GM10847 (cell line): ENCODE data around the gene GPR107.

ENCODE experiments used
- POLR2A ChIP-seq: IDR thresholded peaks from 2 replicates; pipeline ENCODE4 v1.6.1; 2011; ENCODE audit not compliant: insufficient read length; ENCODE audit errors: extremely low read depth

GPR107 gene

GRCh38 chr9:130053504-130054324 is at the start of gene GPR107:
Gene GPR107 (plus strand): TSS chr9:130053906. CDS start chr9:130053933, 27 bp downstream.
- TF ChIP-seq POLR2A = peak; percentile 79

DNA sequence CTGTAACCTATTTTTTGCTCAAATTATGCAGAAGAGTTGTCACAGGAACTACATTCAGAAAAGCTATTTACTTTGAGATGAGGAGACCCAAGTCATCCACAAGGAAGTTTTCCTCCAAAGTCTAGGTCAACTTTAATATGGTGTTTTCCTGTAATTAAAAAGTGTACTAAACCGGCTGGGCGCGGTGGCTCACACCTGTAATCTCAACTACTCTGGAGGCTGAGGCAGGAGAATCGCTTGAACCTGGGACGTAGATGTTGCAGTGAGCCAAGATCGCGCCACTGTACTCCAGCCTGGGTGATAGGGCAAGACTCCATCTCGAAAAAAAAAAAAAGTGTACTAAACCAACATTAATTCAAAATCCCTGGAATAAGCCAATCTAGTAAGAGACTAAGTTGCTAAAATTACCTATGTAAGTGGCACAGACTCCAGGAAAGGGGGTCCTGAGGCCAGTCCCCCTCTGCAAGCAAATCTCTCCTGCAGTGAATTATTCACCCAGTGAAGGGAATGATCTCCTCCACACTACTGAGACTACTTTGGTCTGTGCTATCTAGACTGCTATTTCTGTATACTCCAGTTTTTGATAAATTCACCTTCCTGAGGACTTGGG is 49.7 kb upstream of the GPR107 start:
- TF ChIP-seq POLR2A = no peak

- TF ChIP-seq POLR2A = no peak
These were observed 45.2 kb upstream of the GPR107 start for GRCh38 chr9:130008538-130008937.

DNA sequence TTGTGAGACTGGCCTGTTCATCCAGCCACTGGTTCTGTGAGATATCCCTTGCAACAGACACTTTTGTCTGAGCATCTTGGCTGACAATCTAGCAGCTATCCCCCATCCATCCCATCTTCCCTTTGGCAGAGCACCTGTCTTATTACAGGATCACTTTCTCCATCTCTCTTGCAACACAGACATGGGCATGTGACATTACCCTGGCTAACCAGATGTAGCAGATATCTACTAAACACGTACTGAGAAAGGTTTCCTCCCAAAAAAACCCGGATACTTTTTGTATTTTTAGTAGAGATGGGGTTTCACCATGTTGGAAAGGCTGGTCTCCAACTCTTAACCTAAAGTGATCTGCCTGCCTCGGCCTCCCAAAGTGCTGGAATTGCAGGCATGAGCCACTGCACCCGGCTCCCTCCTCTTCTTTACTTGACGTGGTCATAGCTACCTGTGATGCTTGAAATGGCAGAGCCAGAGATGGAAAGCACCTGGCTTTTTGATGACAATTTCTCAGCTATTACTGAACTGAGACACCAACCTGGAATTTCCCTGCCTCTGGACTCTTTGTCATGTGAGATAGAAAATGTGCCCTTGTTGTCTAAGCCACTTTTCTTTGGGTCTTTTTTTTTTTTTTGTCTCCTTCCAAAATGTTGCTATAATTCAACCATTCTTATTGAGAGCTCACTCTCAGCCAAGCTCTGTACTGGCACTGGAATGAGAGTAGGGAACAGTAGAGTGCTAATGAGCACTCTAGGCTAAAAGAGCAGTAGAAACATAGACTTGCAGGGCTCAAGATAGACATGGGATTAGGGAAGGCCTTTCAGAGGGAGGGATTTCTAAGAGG is 43.3 kb upstream of the GPR107 start:
- TF ChIP-seq POLR2A = no peak

- TF ChIP-seq POLR2A = no peak
These were observed 40.4 kb upstream of the GPR107 start for GRCh38 chr9:130013326-130013725.

GRCh38 chr9:130015353-130016019 is 38.2 kb upstream of the GPR107 start:
- no peak for TF ChIP-seq POLR2A

GRCh38 chr9:130017076-130017475 is 36.6 kb upstream of the GPR107 start:
- TF ChIP-seq POLR2A = no peak

DNA sequence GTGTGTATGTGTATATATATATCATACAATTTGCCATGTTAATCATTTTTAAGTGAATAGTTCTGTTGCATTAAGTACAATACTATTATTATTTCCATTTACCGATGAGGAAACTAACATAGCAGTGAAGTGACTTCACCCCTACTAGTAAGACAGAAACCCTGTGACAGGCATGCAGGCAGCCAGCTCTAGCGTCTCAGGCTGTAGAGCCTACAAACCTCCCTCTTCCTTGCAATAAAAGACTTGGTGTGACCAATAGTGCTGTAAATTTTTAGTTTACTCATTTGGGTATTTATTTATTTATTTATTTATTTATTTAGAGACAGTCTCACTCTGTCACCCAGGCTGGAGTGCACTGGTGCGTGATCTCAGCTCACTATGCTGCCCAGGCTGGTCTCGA is 35.4 kb upstream of the GPR107 start:
- TF ChIP-seq POLR2A = no peak

DNA sequence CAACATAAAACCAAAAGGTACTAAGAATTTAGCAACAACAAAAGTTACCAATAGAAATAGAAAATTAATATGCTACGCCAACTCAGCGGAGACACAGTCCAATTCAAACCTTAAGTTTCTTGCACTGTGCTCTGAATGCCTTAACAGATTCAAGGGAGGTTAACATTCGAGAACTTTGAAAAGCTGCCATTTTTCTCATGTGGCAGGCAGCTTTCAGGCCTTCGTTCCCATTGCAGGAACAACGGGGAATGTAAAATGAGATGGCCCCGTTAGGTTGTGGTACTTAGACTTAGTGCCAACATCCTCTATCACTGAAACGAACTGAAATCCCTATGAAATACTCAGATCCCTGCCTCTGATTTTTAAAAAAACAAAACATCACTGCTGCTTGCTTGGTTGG is 33.1 kb upstream of the GPR107 start:
- TF ChIP-seq POLR2A = no peak

GRCh38 chr9:130021123-130021522 is 32.6 kb upstream of the GPR107 start:
- TF ChIP-seq POLR2A = no peak

- no peak for TF ChIP-seq POLR2A
These were observed 31.1 kb upstream of the GPR107 start for GRCh38 chr9:130022566-130023143.

GRCh38 chr9:130023144-130023787 is 30.4 kb upstream of the GPR107 start:
- TF ChIP-seq POLR2A = no peak

DNA sequence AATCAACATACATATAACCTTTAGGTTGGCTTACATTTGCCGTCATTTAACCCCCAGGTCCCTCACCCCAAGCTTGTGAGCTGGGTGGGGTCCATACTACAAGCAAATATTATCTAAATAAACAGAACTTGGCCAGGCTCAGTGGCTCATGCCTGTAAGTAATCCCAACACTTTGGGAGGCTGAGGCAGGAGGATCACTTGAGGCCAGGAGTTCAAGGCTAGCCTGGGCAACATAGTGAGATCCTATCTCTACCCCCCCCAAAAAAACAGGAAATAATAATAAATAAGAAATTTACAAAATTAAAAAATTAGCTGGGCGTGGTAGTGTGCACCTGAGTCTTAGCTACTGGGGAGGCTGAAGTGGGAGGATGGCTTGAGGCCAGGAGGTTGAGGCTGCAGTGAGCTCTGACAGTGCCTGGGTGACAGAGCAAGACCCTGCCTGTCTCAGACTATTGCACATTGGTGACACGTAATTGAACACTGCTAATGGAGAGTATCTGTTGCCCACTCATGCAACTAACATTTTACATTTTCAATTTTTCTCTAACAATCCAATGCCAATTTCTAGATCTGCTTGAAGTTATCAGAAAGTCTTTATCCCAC is 29.6 kb upstream of the GPR107 start:
- no peak for TF ChIP-seq POLR2A

DNA sequence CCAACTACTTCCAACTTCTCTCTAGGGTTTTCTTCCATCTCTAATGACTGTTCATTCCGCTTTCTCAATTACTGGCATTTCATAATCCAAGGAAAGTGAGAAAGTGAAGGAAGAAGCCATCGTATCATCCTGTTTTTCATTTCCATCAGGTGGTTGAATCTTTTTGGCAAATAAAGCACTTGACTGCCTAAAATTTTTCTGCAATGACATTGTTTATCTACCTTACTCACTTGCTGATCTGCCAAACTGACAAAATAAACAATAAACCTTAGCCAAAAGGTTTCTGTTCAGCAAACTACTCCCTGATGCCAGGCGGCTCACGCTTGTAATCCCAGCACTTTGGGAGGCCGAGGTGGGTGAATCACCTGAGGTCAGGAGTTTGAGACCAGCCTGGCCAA is 29.1 kb upstream of the GPR107 start:
- no peak for TF ChIP-seq POLR2A
